HG03066 (cell line): ENCODE measurements around the gene LYPD6B.

Experiments
- ATAC-seq: cut with Tn5 transposase; IDR thresholded peaks from one replicate; pipeline ENCODE4 v1.9.1; 2021; ENCODE audit warnings: low read depth; ENCODE audit not compliant: unreplicated experiment

The LYPD6B gene

GRCh38 chr2:149038442-149039212 is at the start of gene LYPD6B:
TSS of gene LYPD6B (plus strand) at chr2:149038699. CDS start at chr2:149130949, 92,250 bp downstream.
- ATAC-seq = peak; percentile 52

DNA sequence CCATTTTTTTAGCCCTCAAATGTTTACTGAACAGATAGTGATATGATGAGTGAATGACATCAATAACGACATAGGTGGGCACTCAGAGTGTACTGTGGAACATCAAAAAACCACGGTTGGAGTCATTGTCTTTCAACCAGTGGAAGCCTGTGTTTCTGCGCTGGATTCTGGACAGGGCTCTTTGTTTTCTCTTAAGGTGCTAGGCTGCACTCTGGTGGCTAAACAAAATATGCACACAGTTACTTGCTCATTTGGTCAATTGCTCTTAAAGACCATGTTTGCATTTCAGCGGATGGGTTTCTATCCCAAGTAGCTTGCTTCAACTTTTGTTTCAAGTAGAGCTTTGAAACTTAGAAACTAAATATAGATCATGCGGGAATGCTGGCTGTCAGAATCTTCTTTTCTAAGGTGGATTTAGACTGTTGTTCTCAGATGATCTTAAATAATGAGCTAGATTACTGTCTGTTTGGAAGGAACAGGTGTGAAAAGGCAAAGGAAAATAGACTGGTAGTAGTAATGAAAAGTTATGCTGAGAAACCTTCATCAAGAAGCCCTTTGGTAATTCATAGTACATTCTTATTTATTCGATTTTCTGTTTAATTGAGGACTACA is 48.5 kb upstream of the LYPD6B start:
- peak; percentile 76 for ATAC-seq

DNA sequence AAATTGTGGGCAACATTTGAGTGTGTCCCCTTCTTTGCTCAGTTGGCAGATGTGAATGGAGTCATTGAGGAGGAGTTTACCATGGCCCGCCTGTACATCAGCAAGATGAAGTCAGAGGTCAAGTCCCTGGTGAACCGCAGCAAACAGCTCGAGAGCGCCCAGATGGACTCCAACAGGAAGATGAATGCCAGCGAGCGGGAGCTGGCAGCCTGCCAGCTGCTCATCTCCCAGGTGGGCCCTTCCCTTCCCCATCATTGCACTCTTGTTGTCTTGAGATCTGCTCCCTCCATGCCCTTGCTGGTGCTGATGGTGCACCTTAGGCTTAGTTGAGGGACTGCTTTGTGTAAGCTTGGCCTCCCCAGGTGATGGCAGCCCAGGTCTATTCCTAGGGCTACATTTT is 47.5 kb upstream of the LYPD6B start:
- no peak for ATAC-seq

DNA sequence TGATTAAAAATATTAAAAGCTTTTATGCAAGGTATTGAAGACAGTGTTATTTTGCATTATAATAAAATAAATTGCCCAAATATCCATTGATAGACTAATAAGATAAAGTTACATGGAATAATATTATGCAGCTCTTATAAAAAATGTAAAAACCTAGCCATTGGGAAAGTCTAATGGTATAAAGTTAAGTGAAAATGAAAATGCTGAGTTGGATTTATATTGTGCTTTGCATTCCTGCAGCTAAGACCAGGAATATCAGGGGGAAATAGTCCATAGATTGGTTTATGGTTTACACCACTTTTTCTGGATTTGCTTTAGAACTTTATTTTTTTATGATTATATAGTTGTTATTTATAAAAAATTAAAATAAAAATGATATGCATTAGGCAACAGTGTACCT is 46.1 kb upstream of the LYPD6B start:
- ATAC-seq = no peak

DNA sequence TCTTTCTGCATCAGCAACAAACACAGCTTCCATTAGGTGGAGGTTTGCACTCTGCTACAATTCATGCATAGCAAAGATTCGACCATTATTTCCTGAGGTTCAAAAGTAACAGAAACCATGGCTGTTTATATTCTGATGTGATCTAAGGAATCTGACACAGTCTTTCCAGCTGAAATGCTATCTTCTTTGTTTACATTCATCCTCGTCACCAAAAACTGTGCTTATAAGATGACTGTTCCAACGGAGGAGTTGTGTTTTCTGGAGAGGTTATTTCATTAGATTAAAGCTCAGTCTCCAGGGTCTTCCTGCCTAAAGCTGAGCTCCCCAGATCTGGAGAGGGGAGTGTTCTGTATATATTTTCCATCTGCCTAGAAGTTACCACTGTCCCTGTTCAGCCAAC is 45.1 kb upstream of the LYPD6B start:
- no peak for ATAC-seq

DNA sequence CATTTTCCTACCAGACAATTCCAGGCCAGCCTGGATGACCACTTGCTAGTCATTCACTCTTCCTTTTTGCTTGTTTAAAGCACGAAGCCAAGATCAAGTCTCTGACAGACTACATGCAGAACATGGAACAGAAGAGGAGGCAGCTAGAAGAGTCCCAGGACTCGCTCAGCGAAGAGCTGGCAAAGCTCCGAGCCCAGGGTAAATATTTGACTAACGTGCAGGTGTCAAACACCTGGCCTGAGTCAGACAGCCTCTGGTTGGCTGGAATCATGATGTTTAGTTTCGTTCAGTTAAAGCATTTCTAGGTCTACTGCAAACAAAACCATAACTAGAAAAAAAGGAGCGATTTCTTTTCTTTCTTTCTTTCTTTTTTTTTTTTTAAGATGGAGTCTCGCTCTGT is 44.2 kb upstream of the LYPD6B start:
- no peak for ATAC-seq

- no peak for ATAC-seq
These were observed 41.7 kb upstream of the LYPD6B start for GRCh38 chr2:148996805-148997204.

GRCh38 chr2:148998165-148998830 is 40.2 kb upstream of the LYPD6B start:
- ATAC-seq = no peak

DNA sequence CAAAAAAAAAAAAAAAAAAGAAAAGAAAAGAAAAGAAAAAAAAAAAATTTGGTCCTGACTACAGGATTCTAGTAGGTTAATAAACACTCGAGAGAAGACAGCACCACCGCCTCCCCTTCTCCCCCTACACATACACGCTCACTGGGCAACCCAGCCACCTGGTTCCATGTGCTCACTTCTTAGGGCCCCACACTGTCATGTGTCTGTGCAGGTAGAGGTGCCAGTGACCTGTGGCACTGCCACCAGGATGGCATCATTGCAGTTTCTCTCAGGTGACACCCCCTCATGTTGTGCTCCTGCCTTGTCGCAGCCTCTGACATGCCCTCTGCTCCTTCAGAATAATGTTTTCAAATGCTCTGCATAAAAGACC is 39.7 kb upstream of the LYPD6B start:
- ATAC-seq = no peak

GRCh38 chr2:148999451-148999921 is 39.0 kb upstream of the LYPD6B start:
- ATAC-seq = no peak

DNA sequence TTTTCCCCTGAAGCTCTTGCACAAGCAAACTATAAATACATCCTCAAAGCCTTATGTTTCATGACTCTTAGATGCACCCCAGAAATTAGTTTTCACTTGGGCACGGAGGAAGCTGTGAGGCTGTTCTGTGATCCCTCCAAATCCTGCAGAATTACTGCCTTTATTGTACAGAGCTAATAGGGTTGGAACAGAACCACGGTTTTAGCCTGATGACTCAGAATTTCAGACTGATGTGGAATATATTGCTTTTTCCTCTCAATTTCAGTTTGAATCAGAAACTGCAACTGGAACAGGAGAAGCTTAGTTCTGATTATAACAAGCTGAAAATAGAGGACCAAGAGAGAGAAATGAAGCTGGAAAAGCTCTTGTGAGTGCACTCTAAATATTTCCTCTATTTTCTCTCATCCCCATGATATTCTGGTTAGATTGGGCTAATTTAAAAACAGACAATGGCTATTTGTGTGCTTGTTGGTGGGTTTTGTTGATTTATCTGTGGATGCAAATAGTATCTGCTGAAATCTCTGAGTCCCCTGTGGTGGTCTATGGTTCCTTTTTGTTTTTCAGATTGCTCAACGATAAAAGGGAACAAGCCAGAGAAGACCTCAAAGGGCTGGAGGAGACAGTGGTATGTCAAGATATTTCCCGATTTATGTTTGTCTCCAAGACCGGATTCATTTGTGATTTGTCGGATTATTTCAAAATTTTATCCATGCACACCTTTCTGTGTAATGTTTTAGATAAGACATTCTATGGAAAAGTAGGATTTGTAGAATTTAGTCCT is 38.2 kb upstream of the LYPD6B start:
- ATAC-seq = no peak

- ATAC-seq = no peak
These were observed 37.0 kb upstream of the LYPD6B start for GRCh38 chr2:149001496-149001895.

DNA sequence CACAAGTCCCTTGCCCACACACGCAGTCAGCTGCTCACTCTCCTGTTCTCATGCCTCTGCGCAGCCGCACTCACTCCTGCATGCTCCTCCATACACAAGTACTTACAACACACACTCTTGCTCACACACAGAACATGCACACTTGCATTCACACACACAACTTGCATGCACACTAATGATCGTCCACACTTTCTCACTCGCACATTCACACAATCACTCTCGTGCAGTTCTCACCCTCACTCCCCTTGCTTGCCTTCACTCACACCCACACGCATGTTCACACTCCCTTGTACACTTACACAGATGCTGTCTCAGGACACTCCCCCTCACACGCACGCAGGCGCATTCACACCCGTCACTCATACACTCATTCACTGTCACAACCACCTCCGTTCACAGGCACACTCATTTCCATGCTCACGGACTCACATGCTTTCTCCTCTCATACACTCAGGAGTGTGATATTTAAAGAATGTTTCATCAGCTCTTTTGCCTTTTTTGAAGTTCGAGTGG is 36.1 kb upstream of the LYPD6B start:
- ATAC-seq = no peak

- no peak for ATAC-seq
These were observed 35.4 kb upstream of the LYPD6B start for GRCh38 chr2:149002891-149003740.

GRCh38 chr2:149004836-149005235 is 33.7 kb upstream of the LYPD6B start:
- no peak for ATAC-seq

DNA sequence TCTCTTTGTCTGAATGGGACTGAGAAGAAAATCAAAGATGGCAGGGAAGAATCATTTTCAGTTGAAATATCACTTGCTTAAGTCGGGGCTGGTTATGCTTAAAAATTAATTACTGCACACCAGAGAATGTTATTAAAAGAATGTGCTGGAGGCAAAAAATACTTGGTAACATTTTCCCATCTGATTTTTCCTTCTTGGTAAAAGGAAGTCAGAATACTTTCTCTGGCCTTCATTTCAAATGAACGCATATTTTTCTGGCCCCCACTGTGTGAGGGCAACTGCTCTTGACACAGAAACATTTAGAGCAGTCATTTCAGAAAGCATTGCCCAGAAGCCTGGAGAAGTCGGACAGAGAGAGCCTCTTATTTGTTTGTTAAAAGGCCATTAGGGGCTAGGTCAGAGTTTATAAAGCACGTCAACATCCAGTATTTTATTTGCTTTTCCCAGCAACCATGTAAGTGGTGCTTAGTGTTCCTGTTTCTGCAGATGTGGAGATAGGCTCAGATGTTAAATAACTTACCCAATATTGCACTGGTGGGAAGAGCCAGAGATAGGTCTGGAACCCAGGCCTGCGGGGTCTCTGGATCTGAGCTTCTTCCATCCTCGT is 32.9 kb upstream of the LYPD6B start:
- no peak for ATAC-seq

- ATAC-seq = no peak
These were observed 31.5 kb upstream of the LYPD6B start for GRCh38 chr2:149006883-149007543.

- no peak for ATAC-seq
These were observed 30.1 kb upstream of the LYPD6B start for GRCh38 chr2:149008381-149008780.
